Retina (tissue), 1 donor: ENCODE results near the gene NDUFA7.
"Not testable (repeated sequence)": the region's sequence is repeated elsewhere in the genome, so short reads cannot be mapped to it uniquely, and the experiment has no call there.

ENCODE experiments used
- DNase-seq: peaks from one replicate; pipeline ENCODE4 v3.0.0-alpha.2; 2016

Gene NDUFA7

DNA sequence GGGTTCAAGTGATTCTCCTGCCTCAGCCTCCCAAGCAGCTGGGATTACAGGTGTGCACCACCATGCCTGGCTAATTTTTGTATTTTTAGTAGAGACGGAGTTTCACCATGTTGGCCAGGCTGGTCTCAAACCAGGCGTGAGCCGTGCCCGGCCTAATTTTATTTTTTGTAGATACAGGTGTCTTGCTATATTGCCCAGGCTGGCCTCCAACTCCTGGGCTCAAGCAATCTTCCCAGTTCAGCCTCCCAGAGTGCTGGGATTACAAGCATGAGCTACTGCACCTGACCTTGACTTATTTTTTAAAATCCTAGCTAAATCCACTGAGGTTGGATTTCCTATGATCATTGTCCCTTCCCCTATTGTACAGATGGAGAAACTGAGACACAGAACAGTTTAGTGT is 20.3 kb upstream of the NDUFA7 start:
- DNase-seq, result not testable (repeated sequence)

DNA sequence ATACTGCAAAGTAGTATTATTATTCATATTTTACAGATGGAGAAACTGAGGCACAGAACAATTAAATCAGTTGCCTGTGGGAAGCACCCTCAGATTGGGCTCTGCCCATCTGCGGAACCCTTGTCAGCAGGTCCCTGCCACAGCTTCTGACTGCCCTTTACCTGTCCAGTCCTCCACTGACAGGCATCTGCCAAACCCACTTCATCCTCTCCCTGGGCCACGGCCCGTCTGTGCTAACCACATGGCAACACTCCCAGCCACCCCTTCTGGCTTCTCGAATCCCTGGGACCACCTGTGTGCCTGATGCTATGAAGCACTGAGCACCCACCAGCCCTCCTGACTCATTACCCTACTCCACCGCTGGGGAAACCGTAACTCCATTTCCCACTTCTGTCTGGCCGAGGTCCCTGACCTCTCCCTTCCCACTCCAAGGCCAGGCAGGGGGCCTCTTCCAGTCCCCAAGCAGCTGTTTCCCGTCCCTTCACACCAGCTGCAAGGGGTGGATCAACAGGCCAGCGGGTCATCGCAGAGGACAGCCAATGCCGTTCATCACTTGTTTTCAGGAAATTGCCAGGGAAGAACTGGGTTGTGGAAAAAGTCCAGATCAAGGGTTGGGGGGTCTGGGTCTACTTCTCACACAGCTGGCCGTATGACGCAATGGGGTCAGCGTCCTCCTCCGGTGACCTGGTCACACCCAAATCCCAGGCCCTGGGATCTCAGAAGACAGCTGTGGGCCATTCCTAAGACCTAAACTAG is 19.3 kb upstream of the NDUFA7 start:
- DNase-seq, result no peak

DNA sequence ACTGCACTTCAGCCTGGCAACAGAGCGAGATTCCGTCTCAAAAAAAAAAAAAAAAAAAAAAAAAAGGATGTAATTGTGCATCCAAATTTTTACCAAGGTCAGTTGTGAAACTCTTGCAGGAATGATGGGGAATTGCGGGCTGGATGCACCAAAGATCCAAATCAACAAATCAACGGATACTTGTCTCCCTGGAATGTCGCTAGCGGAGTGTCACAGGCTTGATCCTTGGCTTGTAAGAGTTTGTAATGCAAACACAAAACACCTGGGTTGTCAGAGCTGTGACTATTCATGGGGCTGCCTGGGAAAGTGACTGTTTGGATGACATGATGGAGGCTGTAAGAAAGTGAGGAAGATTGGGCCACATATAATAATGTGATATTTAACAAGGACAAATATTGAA is 17.7 kb upstream of the NDUFA7 start:
- no peak for DNase-seq

GRCh38 chr19:8337728-8338127 is 16.6 kb upstream of the NDUFA7 start:
- DNase-seq, result no peak

- no peak for DNase-seq
Measured at GRCh38 chr19:8336660-8337059, 15.5 kb upstream of the NDUFA7 start.

DNA sequence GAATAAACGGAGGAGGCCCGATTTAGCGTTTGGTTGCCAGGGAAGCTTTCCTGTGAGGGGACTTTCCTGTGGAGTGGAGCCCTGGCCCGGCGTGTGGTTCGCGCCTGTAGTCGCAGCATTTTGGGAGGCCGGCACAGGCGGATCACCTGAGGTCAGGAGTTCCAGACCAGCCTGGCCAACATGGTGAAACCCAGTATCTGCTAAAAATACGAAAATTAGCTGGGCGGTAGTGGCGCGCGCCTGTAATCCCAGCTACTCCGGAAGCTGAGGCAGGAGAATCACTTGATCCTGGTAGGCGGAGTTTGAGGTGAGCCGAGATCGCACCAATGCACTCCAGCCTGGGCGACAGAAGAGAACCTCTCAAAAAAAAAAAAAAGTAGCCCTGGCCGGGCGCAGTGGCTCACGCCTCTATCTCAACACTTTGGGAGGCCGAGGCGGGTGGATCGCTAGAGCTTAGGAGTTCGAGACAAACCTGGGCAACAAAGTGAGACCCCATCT is 14.9 kb upstream of the NDUFA7 start:
- DNase-seq, result no peak

GRCh38 chr19:8335343-8336071 is 14.3 kb upstream of the NDUFA7 start:
- no peak for DNase-seq

- peak; percentile 61 for DNase-seq
Measured at GRCh38 chr19:8334458-8335342, 13.5 kb upstream of the NDUFA7 start.

DNA sequence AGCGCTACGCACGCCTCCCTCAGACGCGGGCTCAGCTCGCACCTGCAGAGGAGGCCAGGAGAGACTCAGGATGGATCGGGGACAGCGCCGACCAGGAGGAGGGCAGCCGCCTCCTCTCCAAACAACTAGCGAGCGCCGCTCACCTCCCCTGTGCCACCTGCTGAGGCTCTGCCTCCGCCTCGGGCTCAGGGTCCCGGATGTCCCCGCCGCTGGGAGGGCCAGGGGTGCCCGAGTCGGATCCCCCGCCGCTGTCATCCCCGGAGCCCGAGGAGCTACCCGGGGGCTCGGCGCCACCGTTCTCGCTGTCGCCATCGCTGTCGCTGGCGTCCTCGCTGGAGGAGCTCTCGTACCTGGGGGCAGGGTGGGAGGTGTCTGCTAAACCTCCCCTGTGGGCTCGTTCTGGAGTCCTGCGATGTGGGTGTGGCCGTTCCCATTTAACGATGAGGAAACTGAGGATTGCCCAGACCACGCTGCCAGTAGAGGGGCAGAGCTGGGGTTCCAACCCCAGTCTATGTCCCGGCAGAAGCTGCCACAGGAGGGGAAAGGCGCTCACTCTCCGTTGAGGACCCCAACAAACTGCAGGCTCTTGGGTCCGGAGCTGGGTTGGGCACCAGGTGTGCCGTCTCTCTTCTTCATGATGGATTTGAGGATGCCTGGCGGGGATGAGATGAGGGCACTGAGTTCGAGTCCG is 12.7 kb upstream of the NDUFA7 start:
- peak; percentile 30 for DNase-seq

DNA sequence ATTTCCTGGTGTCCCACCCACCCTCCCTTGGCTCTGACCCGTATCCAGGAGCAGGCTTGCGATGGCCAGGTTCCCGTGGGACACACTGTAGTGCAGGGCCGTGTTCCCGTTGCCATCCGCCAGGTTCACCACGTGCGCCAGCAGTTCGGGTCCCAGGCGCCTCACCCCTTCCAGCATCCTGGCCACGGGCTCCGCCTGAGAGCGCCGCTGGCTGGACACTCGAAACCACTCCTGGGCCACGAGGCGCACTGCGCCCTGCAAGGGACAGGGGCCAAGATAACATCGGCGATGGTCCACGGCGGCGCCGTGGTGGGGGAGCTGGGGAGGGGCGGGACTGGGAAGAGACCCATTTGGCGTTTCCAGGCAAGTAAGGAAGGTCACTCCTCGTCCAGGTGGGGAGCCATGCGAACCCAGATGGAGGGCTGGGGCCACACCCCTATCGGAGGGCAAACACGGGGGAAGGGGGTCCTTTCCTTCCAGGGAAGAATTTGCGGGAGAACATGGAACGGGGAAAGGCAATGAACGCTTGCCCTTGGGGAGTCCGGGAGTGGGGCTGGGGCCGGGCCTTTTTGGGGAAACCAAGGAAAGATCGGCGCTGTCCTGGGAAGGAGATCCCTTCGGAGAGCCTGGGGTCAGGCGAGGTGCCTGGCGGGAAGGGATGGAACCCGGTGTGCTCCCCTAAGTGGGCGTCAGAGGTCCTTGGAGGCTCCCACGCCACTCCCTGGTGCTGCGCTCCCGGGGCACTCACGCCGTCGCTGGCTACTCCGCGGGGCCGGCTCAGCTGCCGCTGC is 12.0 kb upstream of the NDUFA7 start:
- DNase-seq, result no peak

GRCh38 chr19:8331263-8331845 is 10.2 kb upstream of the NDUFA7 start:
- no peak for DNase-seq

GRCh38 chr19:8329996-8330395 is 8.8 kb upstream of the NDUFA7 start:
- DNase-seq, result no peak

GRCh38 chr19:8325454-8325853 is 4.3 kb upstream of the NDUFA7 start:
- DNase-seq, result no peak

GRCh38 chr19:8324186-8325050 is 3.2 kb upstream of the NDUFA7 start:
- DNase-seq, result no peak

GRCh38 chr19:8323781-8324185 is 2.6 kb upstream of the NDUFA7 start:
- no peak for DNase-seq

DNA sequence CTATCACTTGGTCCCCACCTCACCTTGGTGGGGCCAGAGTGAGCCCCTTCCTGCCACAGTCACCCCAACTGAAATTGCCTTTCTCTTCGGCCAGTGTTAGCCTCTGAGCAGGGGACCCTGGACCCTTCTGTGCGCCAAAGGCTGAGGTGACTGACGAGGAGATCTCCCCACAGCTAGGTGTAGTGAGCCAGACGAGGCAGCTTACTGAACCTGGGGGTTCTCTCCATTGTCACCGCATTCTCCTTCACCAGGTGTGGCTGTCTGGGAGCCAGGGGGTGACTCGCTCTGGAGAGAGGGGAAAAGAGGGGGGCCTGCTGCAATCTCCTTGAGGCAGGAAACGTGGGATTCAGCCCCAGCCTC is 1.4 kb upstream of the NDUFA7 start:
- DNase-seq, result no peak

GRCh38 chr19:8321986-8322637 is 937 bp upstream of the NDUFA7 start:
- no peak for DNase-seq

DNA sequence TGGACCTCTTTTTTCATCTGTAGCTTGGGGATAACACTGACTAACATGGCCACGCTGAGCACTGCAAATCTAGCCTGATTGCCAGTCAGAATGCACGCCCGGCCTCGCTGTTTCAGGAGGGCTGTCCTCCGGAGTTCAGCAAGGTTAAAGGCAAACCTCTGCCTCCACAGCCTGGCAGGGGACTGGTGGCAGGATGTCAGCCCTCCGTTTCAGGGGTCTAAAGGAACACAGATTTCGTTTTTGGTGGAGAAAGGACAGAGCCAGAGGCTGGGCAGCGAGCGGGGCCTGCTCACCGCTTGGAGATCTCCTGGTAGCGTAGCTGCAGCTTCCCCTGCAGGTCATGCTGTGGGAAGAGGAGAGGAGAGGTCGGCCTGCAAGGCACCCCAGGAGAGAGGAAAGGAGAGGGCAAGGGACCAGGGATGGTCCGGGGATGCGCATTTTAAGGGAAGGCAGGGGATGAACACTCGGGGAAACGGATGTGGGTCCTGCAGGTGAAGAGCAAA is 560 bp downstream of the NDUFA7 start:
- no peak for DNase-seq

DNA sequence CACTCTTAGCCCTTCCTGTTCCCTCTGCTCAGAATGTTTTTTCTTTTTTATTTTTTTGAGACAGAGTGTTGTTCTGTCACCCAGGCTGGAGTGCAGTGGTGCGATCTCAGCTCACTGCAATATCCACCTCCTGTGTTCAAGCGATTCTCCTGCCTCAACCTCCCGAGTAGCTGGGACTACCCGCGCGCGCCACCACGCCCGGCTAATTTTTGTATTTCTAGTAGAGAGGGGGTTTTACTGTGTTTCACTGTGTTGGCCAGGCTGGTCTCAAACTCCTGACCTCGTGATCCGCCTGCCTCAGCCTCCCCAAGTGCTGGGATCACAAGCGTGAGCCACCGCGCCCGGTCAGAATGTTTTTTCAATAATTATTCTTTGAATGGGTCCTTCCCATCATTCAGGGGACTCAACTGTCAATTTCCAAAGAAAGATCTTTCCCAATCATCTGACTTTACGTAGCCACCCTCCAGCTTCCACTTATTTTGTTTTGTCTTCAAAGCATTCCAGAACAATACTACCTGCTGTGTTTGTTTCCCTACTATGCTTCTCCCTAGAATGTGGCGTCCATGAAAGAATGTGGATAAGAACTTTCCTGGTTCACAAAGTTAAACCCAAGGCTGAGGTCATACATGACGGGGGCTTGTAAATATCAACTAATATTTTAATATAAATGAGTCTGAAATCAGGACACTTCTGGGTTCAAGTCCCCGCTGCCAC is 1.2 kb downstream of the NDUFA7 start:
- no peak for DNase-seq
